Measurements from ENCODE around the gene SLF2.

SLF2 gene

DNA sequence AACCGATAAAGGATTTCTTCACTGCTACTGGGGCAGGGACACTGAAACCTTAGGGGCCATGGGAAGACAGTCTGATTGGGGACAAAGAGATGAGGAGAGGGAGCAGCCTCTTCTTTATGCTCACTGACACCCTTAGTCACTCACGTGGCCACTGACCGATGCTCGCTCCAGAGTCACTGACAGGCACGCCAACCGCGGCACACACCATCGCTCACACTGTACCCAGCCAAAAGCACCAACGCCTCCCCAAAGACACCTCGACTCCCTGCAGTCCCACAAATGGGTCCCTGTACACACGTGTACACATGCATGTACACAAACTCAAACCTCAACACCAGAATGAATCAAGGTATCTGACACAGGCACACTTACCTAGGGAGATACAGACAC, 35.3 kb upstream of the SLF2 start:
- Histone ChIP-seq H3K79me2 (ENCODE audit: low read length) (no peaks in the 10 kb centered on the region), H3K4me3 (ENCODE audit: low read length) (no peak overlapping the region), H3K9ac (ENCODE audit: low read length) (no peak overlapping the region), H3K4me2 (ENCODE audit: low read depth, low read length) (no peak overlapping the region), H4K20me1 (ENCODE audit: insufficient read depth, low read length) (no peaks in the 10 kb centered on the region), H3K27me3 (replicated peaks; ENCODE audit: insufficient read depth, low read length) (peaks cover 79% of the 10 kb centered on the region), H2AFZ (ENCODE audit: low read length) (no peak overlapping the region), H3K36me3 (replicated peaks; ENCODE audit: insufficient read depth, low read length) (no peaks in the 10 kb centered on the region), H3F3A (ENCODE audit: insufficient read depth, low read length) (no peaks in the 10 kb centered on the region), H3K27ac (ENCODE audit: low read length) (no peak overlapping the region), H3K9me3 (replicated peaks; ENCODE audit: insufficient read depth, low read length) (no peaks in the 10 kb centered on the region), H3K4me1 (ENCODE audit: low read length) (no peaks in the 10 kb centered on the region), H3K9me2 (replicated peaks; ENCODE audit: insufficient read depth, low read length) (no peaks in the 10 kb centered on the region)
- no peak for DNase-seq
- TF ChIP-seq EZH2 (optimal IDR thresholded peaks at IDR 0.05; ENCODE audit: low read depth, low read length) (no peak), EZH2phosphoT487 (IDR thresholded peaks at IDR 0.05; ENCODE audit: low read length) (no peak)
- TF ChIP-seq, protein P1, sequence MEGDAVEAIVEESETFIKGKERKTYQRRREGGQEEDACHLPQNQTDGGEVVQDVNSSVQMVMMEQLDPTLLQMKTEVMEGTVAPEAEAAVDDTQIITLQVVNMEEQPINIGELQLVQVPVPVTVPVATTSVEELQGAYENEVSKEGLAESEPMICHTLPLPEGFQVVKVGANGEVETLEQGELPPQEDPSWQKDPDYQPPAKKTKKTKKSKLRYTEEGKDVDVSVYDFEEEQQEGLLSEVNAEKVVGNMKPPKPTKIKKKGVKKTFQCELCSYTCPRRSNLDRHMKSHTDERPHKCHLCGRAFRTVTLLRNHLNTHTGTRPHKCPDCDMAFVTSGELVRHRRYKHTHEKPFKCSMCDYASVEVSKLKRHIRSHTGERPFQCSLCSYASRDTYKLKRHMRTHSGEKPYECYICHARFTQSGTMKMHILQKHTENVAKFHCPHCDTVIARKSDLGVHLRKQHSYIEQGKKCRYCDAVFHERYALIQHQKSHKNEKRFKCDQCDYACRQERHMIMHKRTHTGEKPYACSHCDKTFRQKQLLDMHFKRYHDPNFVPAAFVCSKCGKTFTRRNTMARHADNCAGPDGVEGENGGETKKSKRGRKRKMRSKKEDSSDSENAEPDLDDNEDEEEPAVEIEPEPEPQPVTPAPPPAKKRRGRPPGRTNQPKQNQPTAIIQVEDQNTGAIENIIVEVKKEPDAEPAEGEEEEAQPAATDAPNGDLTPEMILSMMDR (IDR thresholded peaks at IDR 0.05; ENCODE audit: low read length), result no peak

DNA sequence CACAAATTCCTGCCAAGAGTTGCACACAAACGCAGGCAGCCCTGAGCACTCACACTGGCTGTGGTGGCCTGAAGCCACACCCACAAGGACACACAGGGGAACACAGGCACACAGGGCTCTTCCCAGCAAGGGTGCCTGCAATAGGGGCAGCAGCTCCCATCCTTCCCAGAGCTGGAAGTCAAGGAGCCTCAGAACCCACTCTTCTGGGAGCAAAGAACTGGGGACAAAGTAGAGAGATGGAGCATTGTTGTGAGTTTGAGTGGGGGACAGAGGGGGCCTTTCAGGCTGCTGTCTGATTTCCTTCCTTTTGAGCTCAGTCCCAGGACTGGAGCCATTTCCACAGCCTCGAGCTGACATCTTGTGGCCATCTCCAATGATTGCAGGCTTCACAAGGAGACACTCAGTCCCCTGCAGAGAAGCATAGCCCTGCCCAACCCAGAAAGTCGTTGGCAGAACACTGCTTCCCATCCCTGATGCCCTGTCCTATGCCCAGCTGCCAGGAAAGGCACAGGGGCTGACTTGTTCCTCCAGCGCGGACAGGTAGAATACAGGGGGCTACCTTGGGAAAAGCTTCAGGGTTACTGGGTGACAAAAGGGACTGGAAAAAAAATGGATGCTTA, 34.4 kb upstream of the SLF2 start:
- H3K27ac ChIP-seq (ENCODE audit: low read length), result no peak overlapping the region
- H3K27me3 ChIP-seq (replicated peaks; ENCODE audit: insufficient read depth, low read length), result peaks cover 79% of the 10 kb centered on the region
- no peaks in the 10 kb centered on the region for H3K79me2 ChIP-seq (ENCODE audit: low read length)
- no peak overlapping the region for H2AFZ ChIP-seq (ENCODE audit: low read length)
- no peak overlapping the region for H3K4me3 ChIP-seq (ENCODE audit: low read length)
- peak; percentile 45 for DNase-seq
- no peaks in the 10 kb centered on the region for H3K36me3 ChIP-seq (replicated peaks; ENCODE audit: insufficient read depth, low read length)
- H3K4me1 ChIP-seq (ENCODE audit: low read length), result no peaks in the 10 kb centered on the region
- no peaks in the 10 kb centered on the region for H3K9me2 ChIP-seq (replicated peaks; ENCODE audit: insufficient read depth, low read length)
- H3K4me2 ChIP-seq (ENCODE audit: low read depth, low read length), result no peak overlapping the region
- no peaks in the 10 kb centered on the region for H3F3A ChIP-seq (ENCODE audit: insufficient read depth, low read length)
- TF ChIP-seq, protein P1 (IDR thresholded peaks at IDR 0.05; ENCODE audit: low read length), result peak; percentile 52
- TF ChIP-seq EZH2phosphoT487 (IDR thresholded peaks at IDR 0.05; ENCODE audit: low read length), result no peak
- no peaks in the 10 kb centered on the region for H4K20me1 ChIP-seq (ENCODE audit: insufficient read depth, low read length)
- no peaks in the 10 kb centered on the region for H3K9me3 ChIP-seq (replicated peaks; ENCODE audit: insufficient read depth, low read length)
- no peak overlapping the region for H3K9ac ChIP-seq (ENCODE audit: low read length)

DNA sequence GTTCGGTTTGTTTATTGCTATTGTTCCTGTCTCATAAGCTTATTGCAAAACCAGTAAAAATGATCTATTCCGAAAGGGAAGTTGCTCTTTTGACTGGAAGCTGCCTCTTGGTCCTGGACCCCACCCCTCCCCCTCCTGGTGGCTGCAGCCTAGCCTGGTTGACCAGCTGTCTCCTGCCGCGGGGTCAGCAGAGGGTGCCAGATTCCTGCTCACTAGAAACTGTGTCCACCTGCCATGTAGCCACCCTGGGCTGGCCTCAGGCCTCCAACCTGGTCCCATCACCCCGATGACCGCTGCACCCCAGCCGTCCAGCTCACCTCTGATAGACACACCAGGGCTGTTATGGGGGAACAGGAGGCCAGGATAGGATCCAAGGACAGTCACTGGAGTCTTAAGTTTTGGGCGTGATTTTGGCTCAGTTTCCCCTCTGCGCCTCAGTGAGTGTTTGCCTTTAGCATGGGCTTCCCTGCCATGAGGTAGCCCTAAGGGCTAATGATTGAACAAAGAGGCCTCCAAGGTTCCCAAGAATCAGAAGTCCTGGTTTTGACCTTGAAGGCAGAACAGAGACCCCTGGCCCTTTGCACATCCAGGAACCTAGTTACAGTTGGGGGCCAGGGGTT, 32.9 kb upstream of the SLF2 start:
- H3K9me2 ChIP-seq (replicated peaks; ENCODE audit: insufficient read depth, low read length), result no peaks in the 10 kb centered on the region
- no peak overlapping the region for H3K27ac ChIP-seq (ENCODE audit: low read length)
- H2AFZ ChIP-seq (ENCODE audit: low read length), result no peak overlapping the region
- DNase-seq, result no peak
- no peaks in the 10 kb centered on the region for H3F3A ChIP-seq (ENCODE audit: insufficient read depth, low read length)
- H3K4me2 ChIP-seq (ENCODE audit: low read depth, low read length), result no peak overlapping the region
- TF ChIP-seq EZH2 (optimal IDR thresholded peaks at IDR 0.05; ENCODE audit: low read depth, low read length), result no peak
- TF ChIP-seq, protein P1 (IDR thresholded peaks at IDR 0.05; ENCODE audit: low read length), result no peak
- no peak for TF ChIP-seq EZH2phosphoT487 (IDR thresholded peaks at IDR 0.05; ENCODE audit: low read length)
- H3K79me2 ChIP-seq (ENCODE audit: low read length), result no peaks in the 10 kb centered on the region
- no peak overlapping the region for H3K4me3 ChIP-seq (ENCODE audit: low read length)
- H3K4me1 ChIP-seq (ENCODE audit: low read length), result no peaks in the 10 kb centered on the region
- no peaks in the 10 kb centered on the region for H3K9me3 ChIP-seq (replicated peaks; ENCODE audit: insufficient read depth, low read length)
- no peaks in the 10 kb centered on the region for H4K20me1 ChIP-seq (ENCODE audit: insufficient read depth, low read length)
- H3K27me3 ChIP-seq (replicated peaks; ENCODE audit: insufficient read depth, low read length), result peaks cover 74% of the 10 kb centered on the region
- H3K36me3 ChIP-seq (replicated peaks; ENCODE audit: insufficient read depth, low read length), result no peaks in the 10 kb centered on the region
- no peak overlapping the region for H3K9ac ChIP-seq (ENCODE audit: low read length)
